NCI-H2196 (cell line): ENCODE measurements around the gene DIAPH3.

Source experiments
- DNase-seq: peaks from one replicate; lab custom pipeline; 2025; ENCODE audit not compliant: unreplicated experiment; lab: John Stamatoyannopoulos, UW

Gene DIAPH3

DNA sequence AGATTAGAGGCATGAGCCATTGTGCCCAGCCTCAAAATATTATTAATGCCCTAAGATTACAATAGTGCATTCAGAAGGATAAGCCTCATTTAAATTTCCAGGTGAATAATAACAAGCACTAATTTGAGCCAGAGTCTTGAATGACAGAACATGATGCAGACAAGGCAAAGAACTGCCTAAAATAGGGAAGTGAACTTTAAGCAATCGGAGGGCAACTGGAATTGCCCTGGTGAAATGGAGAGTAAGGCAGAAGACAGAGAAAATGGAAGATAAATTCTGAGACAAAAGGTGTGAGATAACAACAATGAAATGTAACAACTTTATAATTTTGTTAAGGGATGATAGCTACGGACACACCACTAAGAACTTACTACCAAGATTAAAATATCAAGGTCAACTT, 199.9 kb downstream of the DIAPH3 start:
- no peak for DNase-seq

DNA sequence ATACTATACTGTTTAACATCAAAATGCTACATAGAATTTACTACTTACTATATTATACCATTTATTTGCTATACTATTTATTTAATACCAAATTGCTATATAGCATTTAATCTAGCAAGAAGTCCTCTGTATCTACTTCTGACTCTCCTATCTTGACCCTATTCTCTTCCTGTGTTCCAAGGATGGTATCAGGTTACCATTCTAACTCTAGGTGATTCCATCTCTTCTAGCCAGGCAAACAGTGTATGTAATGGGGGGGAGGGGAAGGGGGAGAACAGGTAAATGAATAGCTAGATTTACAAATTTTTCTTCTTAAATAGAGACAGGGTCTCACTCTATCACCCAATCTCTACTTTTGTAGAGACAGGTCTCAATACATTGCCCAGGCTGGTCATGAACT, 200.3 kb downstream of the DIAPH3 start:
- DNase-seq, result no peak

DNA sequence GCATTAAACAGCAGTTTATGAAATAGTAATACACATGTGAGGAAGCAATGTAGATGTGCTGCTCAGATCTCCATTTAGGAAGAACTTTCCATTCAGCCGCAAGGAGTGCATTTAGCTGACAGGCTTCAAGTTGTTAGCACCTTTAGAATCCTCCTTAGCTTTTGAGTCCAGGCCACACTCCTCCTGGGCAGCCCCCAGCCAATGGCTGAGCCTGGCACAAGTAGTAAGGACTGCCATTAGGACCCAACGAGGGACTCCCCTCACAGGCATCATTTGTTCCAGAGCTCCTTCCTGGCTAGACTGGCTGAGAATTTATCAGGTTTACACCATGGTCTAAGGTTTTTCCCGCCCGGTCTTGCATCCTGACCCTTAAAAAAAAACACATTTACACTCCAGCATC, 201.4 kb downstream of the DIAPH3 start:
- DNase-seq, result no peak

DNA sequence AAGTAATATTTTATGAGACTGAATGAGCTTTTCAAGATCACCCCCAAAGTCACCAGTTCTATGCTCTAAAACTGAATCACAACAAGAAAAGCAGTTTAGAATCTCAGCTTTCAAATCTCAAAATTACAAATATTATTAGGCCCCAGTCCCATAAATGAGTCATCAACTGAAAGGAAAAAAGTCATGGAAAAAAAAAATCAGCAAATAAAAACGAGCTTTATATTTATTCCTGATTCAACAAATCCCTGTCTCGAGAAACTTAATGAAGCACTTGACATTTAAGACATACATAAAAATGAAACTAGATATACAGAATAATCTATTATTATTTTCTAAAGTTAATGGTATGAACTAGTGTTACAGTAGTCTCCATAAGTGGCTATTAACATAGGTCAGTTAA, 203.0 kb downstream of the DIAPH3 start:
- no peak for DNase-seq

DNA sequence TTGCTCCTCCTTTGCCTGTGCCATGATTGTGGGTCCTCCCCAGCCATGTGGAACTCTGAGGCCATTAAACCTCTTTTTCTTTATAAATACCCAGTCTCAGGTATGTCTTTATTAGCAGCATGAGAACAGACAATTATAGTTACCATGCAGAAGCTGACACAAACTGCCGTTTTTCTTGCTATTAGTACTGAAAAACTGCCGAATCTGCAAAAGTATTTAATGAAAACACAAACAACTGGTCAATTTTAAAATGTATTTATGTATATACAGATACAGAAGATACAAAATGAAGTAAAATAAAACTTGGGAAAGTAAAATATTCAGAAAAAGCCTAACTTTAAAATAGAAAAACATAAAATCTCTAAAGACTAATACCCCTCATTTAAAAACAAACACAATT, 206.3 kb downstream of the DIAPH3 start:
- DNase-seq, result no peak

DNA sequence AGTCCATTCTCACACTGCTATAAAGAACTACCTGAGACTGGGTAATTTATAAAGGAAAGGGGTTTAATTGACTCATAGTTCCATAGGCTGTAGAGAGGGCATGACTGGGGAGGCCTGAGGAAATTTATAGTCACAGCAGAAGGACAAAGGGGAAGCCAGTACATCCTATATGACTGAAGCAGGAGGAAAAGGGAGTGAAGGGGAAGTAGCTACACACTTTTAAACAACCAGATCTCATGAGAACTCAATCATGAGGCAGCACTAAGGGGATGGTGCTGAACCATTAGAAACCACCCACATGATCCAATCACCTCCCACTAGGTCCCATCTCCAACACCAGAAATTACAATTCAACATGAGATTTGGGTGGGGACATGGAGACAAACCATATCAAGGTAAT, 209.1 kb downstream of the DIAPH3 start:
- no peak for DNase-seq

DNA sequence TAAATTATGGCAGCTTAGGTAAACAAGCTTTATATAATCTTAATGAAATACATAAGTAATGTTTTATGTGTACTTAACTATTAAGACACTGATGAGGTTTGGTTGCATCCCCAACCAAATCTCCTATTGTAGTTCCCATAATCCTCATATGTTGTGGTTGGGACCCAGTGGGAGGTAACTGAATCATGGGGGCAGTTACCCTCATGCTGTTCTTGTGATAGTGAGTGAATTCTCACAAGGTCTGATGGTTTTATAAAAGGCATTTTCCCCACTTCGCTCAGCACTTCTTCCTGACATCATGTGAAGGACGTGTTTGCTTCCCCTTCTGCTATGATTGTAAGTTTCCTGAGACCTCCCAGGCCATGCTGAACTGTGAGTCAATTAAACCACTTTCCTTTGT, 212.7 kb downstream of the DIAPH3 start:
- no peak for DNase-seq

DNA sequence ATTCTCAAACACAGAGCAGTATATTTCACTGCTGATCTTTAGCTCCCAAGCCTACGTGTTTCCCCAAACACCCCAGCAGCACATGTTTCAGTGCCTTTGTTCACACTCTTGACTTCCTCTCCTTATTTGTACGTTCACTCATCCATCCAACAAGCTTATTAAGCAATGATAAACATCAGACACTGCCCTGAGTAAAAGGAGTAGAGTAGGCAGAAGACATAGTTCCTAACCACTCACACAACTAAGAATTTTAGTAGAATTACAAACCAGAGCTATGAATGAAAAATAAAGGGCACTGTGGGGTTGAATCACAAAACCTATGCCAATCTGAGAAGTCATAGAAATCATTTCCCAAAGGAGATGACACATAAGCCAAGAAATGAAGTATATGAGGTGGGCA, 213.5 kb downstream of the DIAPH3 start:
- no peak for DNase-seq

DNA sequence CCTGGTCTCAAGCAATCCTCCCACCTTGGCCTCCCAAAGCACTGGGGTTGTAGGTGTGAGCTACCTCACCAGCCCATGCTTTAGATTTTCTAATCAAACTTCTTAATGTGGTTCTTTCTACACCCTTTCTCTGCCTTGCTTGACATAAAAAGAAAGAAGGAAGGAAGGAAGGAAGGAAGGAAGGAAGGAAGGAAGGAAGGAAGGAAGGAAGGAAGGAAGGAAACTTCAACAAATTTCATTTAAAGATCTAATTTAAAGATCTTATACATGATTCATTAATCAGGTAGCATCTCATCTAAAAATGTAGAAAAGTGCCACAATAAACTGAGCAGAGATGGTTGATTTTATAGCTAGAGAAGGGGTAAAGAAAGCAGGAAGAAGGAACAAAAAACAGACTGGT, 215.0 kb downstream of the DIAPH3 start:
- DNase-seq, result no peak

DNA sequence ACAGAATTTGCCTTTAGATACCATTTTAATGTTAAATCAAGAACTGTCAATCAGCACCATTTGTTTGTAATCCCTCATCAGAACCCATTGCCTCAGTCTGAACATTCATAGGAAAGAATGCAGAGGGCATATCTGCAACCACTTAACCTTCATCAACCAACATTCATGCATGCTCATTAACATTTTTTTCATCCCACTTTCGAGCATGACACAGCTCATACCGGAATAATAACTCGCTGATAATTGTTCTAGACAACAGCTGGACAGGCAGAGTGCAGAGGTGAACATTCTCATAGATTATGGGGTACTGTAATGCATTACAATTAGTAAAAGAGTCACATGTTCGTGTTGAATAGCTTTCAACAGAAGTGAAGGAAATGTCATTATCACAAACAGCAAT, 216.8 kb downstream of the DIAPH3 start:
- no peak for DNase-seq

DNA sequence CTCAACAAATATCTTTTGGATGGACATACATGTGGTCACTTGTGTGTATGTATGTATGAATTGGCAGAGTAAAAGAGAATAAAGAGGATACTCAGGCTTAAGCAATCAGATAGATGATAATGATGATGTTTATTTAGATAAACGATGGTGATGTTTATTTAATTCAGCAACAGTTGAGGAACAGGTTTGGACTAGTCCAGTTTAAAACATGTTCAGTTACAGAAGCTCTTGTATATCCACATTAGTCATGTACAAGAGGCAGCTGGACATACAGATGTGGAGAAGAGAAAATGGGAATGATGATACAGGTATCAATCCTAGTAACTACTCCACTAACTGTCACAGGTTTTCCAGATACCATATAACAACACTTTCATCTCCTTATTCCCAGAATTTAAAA, 232.1 kb downstream of the DIAPH3 start:
- DNase-seq, result no peak

DNA sequence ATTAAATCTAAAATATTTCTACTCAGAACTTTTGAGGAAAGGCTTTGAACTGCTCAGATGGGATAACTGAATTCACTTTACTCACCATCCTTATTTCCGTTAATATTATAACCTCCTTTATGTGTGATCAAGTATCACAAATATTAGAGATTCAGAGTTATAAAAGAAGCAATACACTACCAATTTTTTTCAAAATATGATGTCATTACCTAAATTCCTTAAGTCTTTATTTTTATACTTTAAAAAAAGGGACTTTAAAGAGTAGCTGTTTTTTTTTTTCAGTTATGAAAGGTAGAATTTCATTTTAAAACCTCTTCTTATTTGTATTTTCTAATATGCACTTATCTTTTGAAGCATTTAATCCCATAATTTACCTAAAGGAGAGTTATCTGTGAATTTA, 239.5 kb downstream of the DIAPH3 start:
- DNase-seq, result no peak

DNA sequence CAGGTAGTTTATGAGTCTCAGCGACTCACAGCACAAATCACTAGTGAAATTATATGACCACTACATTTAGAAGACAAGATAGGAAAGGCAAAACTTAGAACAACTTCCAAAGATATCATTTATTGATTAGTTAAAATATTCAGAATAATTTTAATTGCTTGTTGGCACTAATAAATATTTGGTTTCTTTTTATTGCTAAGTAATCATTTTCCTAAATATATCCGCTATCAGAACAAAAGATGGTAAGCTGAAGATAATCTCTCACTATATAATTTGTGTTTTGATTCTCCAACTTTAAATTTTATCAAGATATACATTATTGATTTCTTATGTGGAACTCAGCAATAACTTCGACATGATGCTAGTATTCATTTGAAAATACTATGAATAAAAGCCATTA, 248.5 kb downstream of the DIAPH3 start:
- DNase-seq, result no peak

DNA sequence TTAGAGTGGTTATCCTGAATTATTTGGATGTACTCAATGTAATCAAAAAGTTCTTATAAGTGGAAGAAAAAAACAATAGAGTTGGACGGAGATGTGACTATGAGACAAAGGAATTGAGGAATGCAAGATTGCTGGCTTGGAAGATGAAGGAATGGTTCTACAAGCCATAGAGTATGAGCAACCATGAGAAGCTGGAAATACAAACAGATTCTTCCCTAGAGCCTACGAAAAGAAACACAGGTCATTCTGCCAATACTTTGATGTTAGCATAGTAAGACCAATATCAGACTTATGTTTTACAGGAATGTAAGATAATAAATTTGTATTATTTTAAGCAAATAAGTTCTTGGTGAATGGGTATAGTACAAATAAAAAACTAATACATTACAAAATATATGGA, 249.2 kb downstream of the DIAPH3 start:
- DNase-seq, result no peak

DNA sequence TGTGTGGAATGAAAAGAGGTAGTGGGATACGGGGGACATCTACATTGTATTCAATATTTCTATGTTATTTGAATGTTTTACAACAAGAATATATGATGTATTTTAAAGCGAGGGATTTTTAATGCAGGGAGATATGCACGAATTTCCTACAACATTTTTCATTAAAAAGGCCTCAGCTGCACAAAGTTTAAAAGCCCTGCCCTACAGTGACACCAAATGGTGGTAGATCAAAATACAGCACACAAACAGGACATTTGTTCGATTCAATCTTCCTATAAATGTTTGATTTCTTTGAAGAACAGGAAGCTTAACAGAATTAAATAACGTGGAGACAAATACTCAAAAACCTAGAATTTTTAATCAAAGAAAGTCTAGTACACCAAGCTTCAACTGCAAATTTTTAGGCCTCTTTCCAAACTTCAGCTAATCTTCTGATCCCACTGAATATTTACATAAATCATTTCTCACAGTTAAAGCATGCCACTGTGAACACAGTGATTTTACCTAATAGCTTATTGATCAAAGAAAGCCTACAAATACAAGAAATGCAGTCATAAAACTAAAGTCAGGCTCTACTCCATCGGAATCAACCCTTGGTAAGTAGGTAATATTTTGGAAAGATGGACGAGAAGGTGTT, 257.2 kb downstream of the DIAPH3 start:
- DNase-seq, result peak; percentile 2

DNA sequence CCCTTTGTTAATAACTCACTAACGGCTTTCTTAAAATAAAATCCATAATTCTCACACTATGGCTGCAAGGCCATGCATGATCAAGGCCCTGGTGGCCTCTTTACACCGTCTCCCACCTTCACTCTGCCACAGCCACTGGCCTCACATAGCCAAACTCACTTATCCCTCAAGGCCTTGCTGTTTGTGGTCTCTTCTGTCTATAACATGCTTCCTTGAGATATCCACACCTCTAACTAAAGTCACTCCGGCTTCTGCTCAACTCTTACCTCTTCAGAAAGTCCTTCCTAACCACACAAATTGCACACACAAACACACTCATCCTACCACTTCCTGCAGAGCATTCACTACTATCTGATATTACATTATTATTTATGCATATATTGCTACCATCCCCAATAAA, 262.5 kb downstream of the DIAPH3 start:
- DNase-seq, result no peak

DNA sequence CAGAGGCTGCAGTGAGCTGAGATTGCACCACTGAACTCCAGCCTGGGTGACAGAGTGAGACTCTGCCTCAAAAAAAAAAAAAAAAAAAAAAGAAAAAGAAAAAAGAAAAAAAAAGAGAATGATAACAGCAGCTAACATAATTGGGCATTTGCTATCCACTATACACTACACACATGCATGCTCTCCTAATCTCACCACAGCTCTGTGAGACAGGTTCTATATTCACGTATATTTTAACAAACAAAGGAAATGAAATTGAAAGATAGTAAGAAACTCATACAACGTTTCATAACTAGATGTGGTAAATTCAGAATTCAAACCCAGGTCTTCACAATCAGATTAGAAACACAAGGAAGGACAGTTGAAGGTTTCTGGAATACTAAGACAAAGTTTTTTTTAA, 265.7 kb downstream of the DIAPH3 start:
- DNase-seq, result no peak

DNA sequence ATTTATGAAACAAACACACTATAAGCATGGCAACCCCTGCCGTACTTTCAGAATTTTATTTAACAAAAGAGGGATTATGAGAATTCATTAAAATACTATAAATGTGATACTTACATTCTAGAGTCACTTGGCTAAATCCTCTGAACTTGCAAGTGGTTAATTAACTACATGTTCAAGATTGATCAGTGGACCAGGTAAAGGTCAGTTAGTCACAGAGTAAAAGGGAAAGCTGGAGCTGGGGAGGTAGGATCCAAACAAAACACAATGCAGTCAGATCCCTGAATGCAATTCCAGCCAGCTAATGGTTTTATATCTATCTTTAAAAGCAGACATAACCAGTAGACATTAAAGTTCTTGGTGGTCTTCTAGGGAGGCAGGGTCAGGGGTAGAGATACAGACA, 270.5 kb downstream of the DIAPH3 start:
- no peak for DNase-seq

DNA sequence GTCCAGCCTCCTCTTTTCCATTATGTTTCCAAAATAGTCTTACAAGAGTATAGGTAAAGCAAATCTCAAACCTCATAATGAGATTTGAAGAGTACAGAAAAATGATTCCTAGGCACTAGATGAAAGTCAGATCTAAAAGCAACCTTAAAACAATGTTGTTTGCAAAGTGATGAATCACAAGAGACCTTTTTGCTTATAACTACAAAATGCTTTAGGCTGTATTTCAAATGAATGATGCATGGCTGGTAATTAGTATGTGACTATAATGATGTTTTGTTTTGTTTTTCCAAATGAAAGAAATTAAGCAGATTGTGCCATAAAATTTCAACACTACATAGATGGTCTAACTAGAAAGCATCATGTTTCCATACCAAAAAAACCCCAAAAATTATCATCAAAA, 272.7 kb downstream of the DIAPH3 start:
- no peak for DNase-seq

DNA sequence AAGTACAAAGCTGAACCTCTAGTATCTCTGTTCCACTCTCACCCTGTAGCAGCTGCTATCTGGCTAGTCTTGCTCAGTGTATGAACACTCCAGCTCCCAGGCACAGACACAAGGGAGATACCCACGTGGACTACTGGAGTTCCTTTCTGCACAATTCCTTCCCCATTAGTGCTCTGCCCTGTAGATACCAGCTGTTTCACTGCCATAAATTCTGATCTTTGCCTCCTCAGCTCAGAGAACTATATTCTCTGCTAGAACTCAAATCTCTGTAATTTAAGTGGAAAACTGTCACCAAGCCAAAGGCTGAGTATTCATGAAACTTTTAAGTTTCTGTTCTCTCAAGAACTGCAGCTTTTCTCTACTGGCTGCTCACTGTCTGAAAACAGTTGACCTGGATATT, 273.7 kb downstream of the DIAPH3 start:
- DNase-seq, result no peak

DNA sequence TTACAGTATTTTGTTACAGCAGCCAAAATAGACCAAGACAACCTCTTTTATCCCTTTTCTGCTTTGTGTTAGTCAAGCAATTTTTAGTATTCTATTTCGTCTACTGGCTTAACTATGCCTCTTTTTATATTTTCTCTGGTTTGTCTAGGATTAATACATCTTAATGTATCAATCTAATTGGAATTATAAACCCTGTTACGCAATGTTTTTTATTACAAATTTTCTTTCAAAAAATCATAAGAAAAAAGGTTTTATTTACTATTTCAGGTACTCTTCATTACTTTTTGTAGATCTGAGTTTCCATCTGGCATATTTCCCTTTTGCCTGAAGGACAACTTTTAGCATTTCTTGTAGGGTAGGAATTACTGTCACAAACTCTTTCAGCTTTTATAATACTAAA, 275.3 kb downstream of the DIAPH3 start:
- DNase-seq, result no peak

DNA sequence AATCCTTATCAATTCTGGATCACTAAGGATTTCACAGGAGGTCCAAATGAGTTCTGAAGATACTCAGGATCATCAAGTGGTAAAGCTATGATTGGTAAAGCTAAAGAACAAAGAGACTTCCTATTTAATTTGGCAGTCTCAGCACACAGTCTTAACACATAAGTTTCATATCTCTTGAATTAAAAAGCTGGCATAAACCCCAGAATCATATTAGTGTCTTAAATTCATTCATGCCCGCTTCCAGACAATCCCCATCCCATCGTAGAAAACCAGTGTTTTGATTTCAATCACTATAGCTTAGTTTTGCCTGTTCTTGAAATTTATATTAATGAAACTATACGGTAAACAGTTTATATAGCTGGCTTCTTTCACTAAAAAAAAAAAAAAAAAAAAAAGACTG, 278.7 kb downstream of the DIAPH3 start:
- DNase-seq, result no peak

DNA sequence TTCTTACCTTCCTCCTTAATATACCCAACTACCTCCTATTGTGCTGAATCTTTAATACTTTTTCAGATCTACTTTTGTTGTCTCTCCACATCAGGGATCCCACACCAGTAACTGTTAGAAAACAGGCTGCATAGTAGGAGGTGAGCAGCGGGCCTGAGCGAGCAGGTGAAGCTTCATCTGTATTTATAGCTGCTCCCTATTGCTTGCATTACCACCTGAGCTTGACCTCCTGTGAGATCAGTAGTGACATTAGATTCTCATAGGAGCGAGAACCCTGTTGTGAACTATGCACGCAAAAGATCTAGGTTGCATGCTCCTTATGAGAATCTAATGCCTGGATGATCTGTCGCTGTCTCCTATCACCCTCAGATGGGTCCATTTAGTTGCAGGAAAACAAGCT, 279.8 kb downstream of the DIAPH3 start:
- DNase-seq, result no peak

DNA sequence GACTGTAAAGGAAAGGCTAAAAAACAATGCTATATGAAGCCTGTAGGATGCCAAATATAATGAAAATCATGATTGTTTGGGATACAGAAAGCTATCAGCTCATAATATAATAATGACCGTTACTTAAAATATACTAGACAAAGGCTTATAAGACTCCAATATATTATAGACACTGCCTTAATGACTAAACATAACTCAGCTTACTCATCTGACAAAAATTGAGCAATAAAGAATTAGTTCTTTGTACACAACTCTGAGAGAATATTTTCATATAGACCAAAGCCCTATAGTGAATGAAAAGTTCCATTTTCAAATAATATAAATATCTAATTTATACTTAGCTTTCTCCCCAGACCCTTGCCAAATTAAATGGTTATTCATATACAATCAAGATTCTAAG, 283.3 kb downstream of the DIAPH3 start:
- DNase-seq, result no peak
